Hepatocyte (in vitro differentiated cells): Measurements from ENCODE around the gene OPCML. TPM values are rescaled to one million over a fixed set of nuclear protein-coding genes. Genes with fewer than 3 reads are reported as not detected.

Experiments
- DNase-seq: peaks from one replicate; pipeline ENCODE4 v3.0.0-alpha.2; 2016; ENCODE audit warnings: low spot score
- H2AFZ ChIP-seq: fragments of 200-600 bp; sonication (generic); 2 replicates; pipeline ENCODE4 v1.6.0; 2016; ENCODE audit warnings: antibody characterized with exemption, mild to moderate bottlenecking
- H3K27ac ChIP-seq: fragments of 200-600 bp; sonication (generic); 2 replicates; pipeline ENCODE4 v1.5.1; 2016; ENCODE audit warnings: mild to moderate bottlenecking
- H3K27me3 ChIP-seq: fragments of 200-600 bp; sonication (generic); 2 replicates; pipeline ENCODE4 v1.6.1; 2016
- H3K36me3 ChIP-seq: fragments of 200-600 bp; sonication (generic); replicated peaks from 2 replicates; pipeline ENCODE4 v1.5.1; 2016; ENCODE audit warnings: low read depth; ENCODE audit not compliant: insufficient read depth
- H3K4me1 ChIP-seq: fragments of 200-600 bp; sonication (generic); 2 replicates; pipeline ENCODE4 v1.5.1; 2016; ENCODE audit warnings: mild to moderate bottlenecking, moderate library complexity; ENCODE audit not compliant: insufficient read depth
- H3K4me2 ChIP-seq: fragments of 200-600 bp; sonication (generic); 2 replicates; pipeline ENCODE4 v1.6.0; 2016
- H3K4me3 ChIP-seq: fragments of 200-600 bp; sonication (generic); 2 replicates; pipeline ENCODE4 v1.5.1; 2016; ENCODE audit warnings: mild to moderate bottlenecking
- H3K79me2 ChIP-seq: fragments of 200-600 bp; sonication (generic); 2 replicates; pipeline ENCODE4 v1.6.0; 2017; ENCODE audit warnings: mild to moderate bottlenecking
- H3K9me2 ChIP-seq: fragments of 200-600 bp; sonication (generic); replicated peaks from 2 replicates; pipeline ENCODE4 v1.6.0; 2017; ENCODE audit warnings: mild to moderate bottlenecking; ENCODE audit not compliant: insufficient read depth
- H3K9me3 ChIP-seq: fragments of 200-600 bp; sonication (generic); 2 replicates; pipeline ENCODE4 v1.5.1; 2016; ENCODE audit warnings: low read depth, mild to moderate bottlenecking
- H4K20me1 ChIP-seq: fragments of 200-600 bp; sonication (generic); 2 replicates; pipeline ENCODE4 v1.6.0; 2016; ENCODE audit warnings: mild to moderate bottlenecking; ENCODE audit not compliant: insufficient read depth, poor library complexity, severe bottlenecking
- EZH2 ChIP-seq: fragments of 200-600 bp; sonication (generic); IDR thresholded peaks from 2 replicates; pipeline ENCODE4 v1.6.1; 2016; ENCODE audit warnings: antibody characterized with exemption, mild to moderate bottlenecking, borderline replicate concordance
- EZH2phosphoT487 ChIP-seq: fragments of 200-600 bp; sonication (generic); IDR thresholded peaks from one replicate; pipeline ENCODE4 v1.6.1; 2018; ENCODE audit warnings: antibody characterized with exemption, mild to moderate bottlenecking, low read depth, moderate library complexity; ENCODE audit not compliant: unreplicated experiment, severe bottlenecking
- WGBS: methylation state at CpG from one replicate; pipeline ENCODE4 v1.1.6; 2016; ENCODE audit warnings: low lambda C conversion rate; ENCODE audit errors: missing lambda C conversion rate; 5-methylcytosine and 5-hydroxymethylcytosine counted together
- polyA plus RNA-seq: library from polyadenylated mRNA; unstranded; fragments of >200 nt; fragmentation: Nextera tagmentation; extraction: Ambion mirVana; gene quantifications from 2 replicates; pipeline ENCODE4 v1.2.1, GENCODE V29; 2016
- total RNA-seq: library from RNA; depleted of rRNA; stranded (reverse); fragments of >200 nt; gene quantifications from 2 replicates; pipeline ENCODE4 v1.2.3, GENCODE V29; 2014
- TF ChIP-seq, protein P1 (sequence below): fragments of 200-600 bp; sonication (generic); IDR thresholded peaks from 2 replicates; pipeline ENCODE4 v1.5.1; 2016; ENCODE audit warnings: antibody characterized with exemption, mild to moderate bottlenecking; ENCODE audit not compliant: poor library complexity

Gene OPCML
- total and polyA plus RNA-seq, 2 experiments from 2014 or later, result 0.37 to 0.98 TPM

DNA sequence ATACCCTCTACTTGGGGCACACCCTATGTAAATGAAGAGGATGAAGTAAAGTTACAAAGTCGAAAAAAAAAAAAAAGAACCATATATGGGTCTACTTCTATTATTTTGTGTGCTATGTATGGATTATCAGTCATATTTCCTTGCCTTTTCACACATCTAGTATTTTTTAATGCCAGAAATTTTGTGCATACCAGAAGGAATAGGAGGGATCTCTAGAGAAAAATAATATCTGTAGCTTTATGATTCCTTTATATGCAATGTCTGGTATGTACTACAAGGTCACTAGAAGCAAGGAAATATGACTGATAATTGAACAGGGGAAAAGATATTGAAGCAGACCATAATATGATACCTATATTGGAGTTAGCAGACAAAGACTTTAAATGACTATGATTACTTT, 713.4 kb downstream of the OPCML start:
- no peaks in the 10 kb centered on the region for H3K27me3 ChIP-seq
- no peaks in the 10 kb centered on the region for H3K4me1 ChIP-seq
- H3K36me3 ChIP-seq, result no peaks in the 10 kb centered on the region
- H3K4me3 ChIP-seq, result no peak overlapping the region
- H3K9me2 ChIP-seq, result no peaks in the 10 kb centered on the region
- no peak for DNase-seq
- no peaks in the 10 kb centered on the region for H4K20me1 ChIP-seq
- TF ChIP-seq, protein P1, sequence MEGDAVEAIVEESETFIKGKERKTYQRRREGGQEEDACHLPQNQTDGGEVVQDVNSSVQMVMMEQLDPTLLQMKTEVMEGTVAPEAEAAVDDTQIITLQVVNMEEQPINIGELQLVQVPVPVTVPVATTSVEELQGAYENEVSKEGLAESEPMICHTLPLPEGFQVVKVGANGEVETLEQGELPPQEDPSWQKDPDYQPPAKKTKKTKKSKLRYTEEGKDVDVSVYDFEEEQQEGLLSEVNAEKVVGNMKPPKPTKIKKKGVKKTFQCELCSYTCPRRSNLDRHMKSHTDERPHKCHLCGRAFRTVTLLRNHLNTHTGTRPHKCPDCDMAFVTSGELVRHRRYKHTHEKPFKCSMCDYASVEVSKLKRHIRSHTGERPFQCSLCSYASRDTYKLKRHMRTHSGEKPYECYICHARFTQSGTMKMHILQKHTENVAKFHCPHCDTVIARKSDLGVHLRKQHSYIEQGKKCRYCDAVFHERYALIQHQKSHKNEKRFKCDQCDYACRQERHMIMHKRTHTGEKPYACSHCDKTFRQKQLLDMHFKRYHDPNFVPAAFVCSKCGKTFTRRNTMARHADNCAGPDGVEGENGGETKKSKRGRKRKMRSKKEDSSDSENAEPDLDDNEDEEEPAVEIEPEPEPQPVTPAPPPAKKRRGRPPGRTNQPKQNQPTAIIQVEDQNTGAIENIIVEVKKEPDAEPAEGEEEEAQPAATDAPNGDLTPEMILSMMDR, result no peak
- TF ChIP-seq EZH2, result no peak
- no peaks in the 10 kb centered on the region for H3K9me3 ChIP-seq
- H3K79me2 ChIP-seq, result no peaks in the 10 kb centered on the region
- no peak overlapping the region for H3K4me2 ChIP-seq
- H2AFZ ChIP-seq, result no peak overlapping the region
- H3K27ac ChIP-seq, result no peak overlapping the region
- 89% methylated on average over 1 of the region's 1 CpG for WGBS

DNA sequence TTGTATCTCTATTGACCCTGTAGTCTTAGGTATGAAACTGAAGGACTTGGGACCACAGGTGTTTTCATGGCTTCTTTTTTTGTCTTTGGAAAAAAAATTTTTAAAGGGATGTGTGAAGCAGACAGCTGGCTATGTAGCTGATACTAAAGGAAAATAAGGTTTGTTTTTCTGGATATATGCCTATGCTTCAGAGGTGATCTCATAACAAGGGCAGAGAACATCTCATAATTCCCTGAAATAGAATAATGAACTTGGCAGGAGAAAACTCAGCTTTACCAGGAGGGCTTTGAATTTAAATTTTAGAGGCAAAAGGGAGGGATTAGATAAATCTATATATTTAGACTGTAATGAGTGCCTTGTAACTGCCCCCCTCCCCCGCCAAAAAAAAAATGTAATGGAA, 714.9 kb downstream of the OPCML start:
- Histone ChIP-seq H3K4me2 (no peak overlapping the region), H3K9me2 (no peaks in the 10 kb centered on the region), H3K4me3 (no peak overlapping the region), H4K20me1 (no peaks in the 10 kb centered on the region), H3K4me1 (no peaks in the 10 kb centered on the region), H3K79me2 (no peaks in the 10 kb centered on the region), H3K27ac (no peak overlapping the region), H2AFZ (no peak overlapping the region), H3K9me3 (no peaks in the 10 kb centered on the region), H3K36me3 (no peaks in the 10 kb centered on the region), H3K27me3 (no peaks in the 10 kb centered on the region)
- no peak for DNase-seq
- no peak for TF ChIP-seq EZH2
- no peak for TF ChIP-seq EZH2phosphoT487
- TF ChIP-seq, protein P1, result no peak
- WGBS, result 100% methylated on average over 1 of the region's 1 CpG

DNA sequence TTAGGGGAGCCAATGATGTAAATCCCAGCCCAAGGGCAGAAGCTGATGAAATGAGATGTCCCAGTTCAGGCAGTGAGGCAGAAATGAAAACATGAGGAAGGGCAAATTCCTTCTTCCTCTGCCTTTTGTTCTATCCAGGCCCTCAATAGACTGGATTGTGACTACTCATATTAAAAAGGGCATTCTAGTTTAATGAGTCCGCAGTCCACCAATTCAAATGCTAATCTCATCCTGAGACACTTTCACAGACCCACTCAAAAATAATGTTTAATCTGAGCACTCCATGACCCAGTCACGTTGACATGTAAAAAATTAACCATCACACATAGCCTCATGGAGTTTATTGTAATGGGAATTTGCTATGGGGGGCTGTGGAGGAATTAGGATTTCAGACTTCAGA, 717.9 kb downstream of the OPCML start:
- no peak for TF ChIP-seq EZH2phosphoT487
- TF ChIP-seq, protein P1, result no peak
- no peak for TF ChIP-seq EZH2
- H3K4me3 ChIP-seq, result no peak overlapping the region
- no peaks in the 10 kb centered on the region for H3K9me3 ChIP-seq
- no peaks in the 10 kb centered on the region for H3K4me1 ChIP-seq
- H3K27ac ChIP-seq, result no peak overlapping the region
- H3K27me3 ChIP-seq, result no peaks in the 10 kb centered on the region
- WGBS, result 84% methylated on average over 2 of the region's 2 CpGs
- H3K4me2 ChIP-seq, result no peak overlapping the region
- H2AFZ ChIP-seq, result no peak overlapping the region
- no peaks in the 10 kb centered on the region for H3K9me2 ChIP-seq
- no peak for DNase-seq
- H3K36me3 ChIP-seq, result no peaks in the 10 kb centered on the region
- no peaks in the 10 kb centered on the region for H3K79me2 ChIP-seq
- no peaks in the 10 kb centered on the region for H4K20me1 ChIP-seq

DNA sequence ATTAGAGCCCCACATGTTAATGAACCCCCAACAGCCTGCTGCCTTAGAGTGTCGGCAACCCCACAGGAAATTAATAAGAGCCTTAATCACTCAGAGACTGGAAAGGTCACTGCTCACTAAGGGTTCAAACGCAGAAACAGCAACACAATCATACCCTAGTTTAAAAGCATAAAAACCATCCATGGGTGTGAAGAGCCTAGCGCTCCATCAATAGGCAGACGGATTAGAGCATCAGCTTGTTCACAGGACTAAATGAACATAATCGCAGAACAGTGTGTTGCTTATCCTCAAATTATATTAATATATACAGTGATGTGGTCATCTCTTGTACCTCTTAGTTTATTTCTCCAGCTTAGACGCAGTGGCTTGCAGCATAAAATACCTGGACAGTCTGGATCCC, 720.7 kb downstream of the OPCML start:
- Histone ChIP-seq H3K9me2 (no peaks in the 10 kb centered on the region), H3K9me3 (no peaks in the 10 kb centered on the region), H3K36me3 (no peaks in the 10 kb centered on the region), H4K20me1 (no peaks in the 10 kb centered on the region), H3K4me3 (no peak overlapping the region), H3K4me1 (no peaks in the 10 kb centered on the region), H3K4me2 (no peak overlapping the region), H2AFZ (no peak overlapping the region), H3K27ac (no peak overlapping the region), H3K79me2 (no peaks in the 10 kb centered on the region), H3K27me3 (no peaks in the 10 kb centered on the region)
- TF ChIP-seq EZH2 (no peak), EZH2phosphoT487 (no peak)
- WGBS, result 94% methylated on average over 6 of the region's 6 CpGs
- no peak for DNase-seq
